ENCODE data around the gene LAMTOR5. TPM values are rescaled to one million over a fixed set of nuclear protein-coding genes. Genes with fewer than 3 reads are reported as not detected.
"Not testable (repeated sequence)": the region's sequence is repeated elsewhere in the genome, so short reads cannot be mapped to it uniquely, and the experiment has no call there.

The LAMTOR5 gene
- polyA plus RNA-seq (2013, experiment 1 of 2; ENCODE audit: insufficient read length): 116 TPM
- 106 TPM for polyA plus RNA-seq (2013, experiment 2 of 2; ENCODE audit: insufficient read length)

GRCh38 chr1:110407260-110408210, at the start of gene LAMTOR5:
LAMTOR5 (minus strand) TSS chr1:110407694; CDS start chr1:110407620, 74 bp downstream.
- DNase-seq: peak; percentile 95

GRCh38 chr1:110457206-110457605, 49.7 kb upstream of the LAMTOR5 start:
- DNase-seq: no peak

GRCh38 chr1:110455151-110455550, 47.7 kb upstream of the LAMTOR5 start:
- no peak for DNase-seq

DNA sequence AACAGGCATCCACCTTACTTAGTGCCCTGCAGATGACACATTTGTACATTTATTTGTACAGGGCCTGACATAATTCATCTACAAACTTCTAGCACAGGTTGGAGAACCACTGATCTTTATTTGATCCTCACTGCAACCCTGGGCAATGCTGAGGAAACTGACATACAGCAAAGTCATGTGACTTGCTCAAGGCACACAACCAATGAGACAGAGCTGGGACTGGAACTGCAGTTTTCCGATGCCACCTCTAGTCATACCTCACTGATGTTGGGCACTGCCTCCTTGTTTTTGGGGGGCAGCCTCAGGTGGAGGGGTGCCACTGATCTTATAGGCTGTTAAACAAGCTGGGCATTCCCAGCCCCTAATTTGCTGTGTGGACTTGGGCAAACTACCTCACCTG, 46.8 kb upstream of the LAMTOR5 start:
- no peak for DNase-seq

DNA sequence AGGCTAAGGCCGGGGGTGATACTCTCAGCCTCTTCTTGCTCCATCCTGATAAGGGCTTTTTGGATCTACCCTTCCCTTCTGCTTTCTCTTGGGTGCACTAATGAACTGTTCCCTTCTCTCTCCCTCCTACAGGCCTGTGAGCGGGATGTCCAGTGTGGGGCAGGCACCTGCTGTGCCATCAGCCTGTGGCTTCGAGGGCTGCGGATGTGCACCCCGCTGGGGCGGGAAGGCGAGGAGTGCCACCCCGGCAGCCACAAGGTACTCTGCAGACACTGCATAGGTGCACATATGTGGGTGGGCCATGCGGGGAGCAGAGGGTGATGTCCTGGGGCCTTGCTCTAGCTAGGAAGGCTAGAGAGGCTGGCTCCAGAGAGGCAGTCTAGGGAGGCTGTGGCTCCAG, 46.3 kb upstream of the LAMTOR5 start:
- no peak for DNase-seq

- DNase-seq: no peak
Observed at GRCh38 chr1:110452330-110452729, 44.8 kb upstream of the LAMTOR5 start.

- no peak for DNase-seq
Observed at GRCh38 chr1:110450929-110451328, 43.4 kb upstream of the LAMTOR5 start, which contains the start of gene PROK1. PROK1 (plus strand) TSS chr1:110451149; CDS start chr1:110451217, 68 bp downstream.

DNA sequence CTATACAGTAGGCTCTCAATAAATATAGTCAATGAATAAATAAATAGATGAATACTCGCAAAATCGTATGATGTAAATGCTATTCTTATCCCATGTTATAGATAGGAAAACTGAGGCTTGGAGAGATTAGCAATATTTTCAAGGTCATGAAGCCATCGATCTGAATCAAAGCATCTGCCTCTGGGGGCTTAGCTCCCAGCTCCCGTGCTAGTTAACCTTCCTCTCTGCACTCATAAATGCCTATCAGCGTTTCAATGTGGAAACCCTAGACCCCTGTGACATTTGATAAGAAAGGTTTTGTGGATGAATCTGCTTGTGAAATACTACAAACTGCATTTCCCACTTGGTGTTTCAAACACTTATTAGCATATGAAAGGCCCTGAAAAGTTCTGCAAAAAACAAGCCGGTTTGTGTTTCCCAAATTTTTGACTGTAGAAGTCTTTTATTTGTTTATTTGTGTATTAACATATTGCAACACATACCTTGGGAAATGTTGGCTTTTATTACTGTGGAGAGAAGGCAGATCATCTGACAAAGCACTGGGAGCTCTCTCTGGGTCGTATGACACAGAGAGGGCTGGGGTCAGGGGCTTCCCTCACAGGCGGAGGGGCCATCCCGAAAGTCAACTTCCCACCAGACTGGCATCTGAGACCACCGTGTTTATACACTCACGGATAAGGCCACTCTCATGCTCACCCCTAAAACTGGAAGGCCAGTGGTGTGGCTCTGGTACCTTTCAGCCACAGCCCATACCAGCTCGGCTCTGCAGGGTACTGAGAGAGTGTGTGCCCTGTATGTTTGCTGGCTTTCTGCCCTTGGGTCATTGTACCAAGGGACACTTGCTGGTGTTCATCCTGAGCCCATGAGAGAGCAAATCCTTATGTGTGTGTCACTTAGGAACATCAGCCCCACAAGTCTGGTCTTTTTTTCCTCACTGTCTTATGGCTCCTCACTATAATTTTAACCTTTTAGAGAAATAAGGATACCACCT, 42.5 kb upstream of the LAMTOR5 start:
- no peak for DNase-seq

- DNase-seq: no peak
Observed at GRCh38 chr1:110444561-110444960, 37.1 kb upstream of the LAMTOR5 start.

DNA sequence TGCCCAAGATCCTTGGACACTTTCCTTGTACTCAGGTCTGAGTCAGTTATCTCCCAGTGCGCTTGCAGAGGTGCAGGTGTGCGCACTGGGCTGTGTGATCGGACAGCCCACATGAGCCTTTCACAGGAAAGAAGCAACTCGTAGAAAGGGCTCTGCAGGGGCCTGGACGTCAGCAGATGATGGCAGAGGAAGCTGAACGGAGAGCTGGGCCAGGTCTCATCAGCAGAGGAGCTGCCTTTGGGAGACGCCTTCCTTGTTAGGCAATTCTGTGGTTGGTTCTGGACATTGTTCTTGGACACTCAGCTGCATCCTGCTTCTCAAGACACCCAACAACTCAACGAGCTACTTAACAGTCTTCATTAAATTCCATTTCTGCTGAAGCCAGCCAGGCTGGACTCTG, 36.0 kb upstream of the LAMTOR5 start:
- no peak for DNase-seq

GRCh38 chr1:110441888-110442287, 34.4 kb upstream of the LAMTOR5 start:
- DNase-seq: no peak

DNA sequence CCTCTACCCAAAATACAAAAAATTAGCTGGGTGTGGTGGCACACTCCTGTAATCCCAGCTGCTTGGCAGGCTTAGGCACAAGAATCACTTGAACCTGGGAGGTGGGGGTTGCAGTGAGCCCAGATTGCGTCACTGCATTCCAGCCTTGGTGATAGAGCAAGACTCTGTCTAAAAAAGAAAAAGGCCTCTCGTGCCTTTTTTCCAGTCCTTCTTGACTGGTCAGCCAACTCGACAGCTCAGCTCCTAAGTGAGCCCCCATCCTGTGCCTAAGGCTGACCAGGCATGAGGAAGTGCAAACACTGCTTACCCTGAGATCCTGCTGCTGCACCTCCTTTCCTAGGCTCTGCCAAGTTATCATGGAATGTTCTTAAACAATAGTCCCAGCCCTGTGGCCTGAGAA, 33.4 kb upstream of the LAMTOR5 start:
- DNase-seq: no peak

GRCh38 chr1:110439873-110440272, 32.4 kb upstream of the LAMTOR5 start:
- not testable (repeated sequence) for DNase-seq

- DNase-seq: no peak
Observed at GRCh38 chr1:110438893-110439292, 31.4 kb upstream of the LAMTOR5 start.

DNA sequence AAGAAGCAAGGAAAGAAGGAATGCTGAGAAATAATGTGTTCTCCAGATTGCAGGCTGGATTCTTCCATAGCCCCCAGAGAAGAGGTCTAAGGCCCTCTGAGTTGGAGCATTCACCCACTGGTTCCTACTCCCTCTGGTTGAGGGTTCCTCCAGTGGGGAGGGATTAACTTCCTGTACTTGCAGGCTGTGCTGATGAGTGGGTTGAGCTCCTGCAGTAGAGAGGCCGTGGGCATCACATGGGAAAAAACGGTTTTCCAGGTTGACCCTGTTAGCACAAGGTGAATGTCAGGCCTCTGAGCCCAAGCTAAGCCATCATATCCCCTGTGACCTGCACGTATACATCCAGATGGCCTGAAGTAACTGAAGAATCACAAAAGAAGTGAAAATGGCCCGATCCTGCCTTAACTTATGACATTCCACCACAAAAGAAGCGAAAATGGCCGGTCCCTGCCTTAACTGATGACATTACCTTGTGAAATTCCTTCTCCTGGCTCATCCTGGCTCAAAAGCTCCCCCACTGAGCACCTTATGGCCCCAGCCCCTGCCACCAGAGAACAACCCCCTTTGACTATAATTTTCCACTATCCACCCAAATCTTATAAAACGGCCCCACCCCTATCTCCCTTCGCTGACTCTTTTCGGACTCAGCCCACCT, 30.3 kb upstream of the LAMTOR5 start:
- DNase-seq: not testable (repeated sequence)

DNA sequence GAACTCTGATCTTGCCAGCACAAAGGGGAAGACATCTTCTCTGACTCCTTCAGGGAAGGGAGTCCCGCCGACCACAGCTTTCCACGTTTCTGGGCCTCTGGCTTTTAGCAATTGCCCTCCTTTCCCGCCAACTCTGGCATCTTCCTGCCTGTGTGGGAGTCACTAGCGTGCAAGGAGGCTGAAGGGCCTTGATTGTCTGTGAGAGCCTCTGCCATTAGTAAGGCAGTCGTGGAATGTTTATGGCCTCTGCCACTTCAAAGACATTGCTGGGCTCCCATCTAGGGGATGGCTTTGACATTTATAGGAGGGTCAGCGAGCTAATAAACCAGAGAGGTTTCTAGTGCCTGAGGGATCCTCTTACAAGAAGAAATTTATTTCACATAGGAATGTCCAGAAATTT, 29.1 kb upstream of the LAMTOR5 start:
- no peak for DNase-seq

- DNase-seq: no peak
Observed at GRCh38 chr1:110434946-110435345, 27.5 kb upstream of the LAMTOR5 start.

GRCh38 chr1:110433803-110434202, 26.3 kb upstream of the LAMTOR5 start:
- DNase-seq: no peak

- DNase-seq: no peak
Observed at GRCh38 chr1:110433213-110433612, 25.7 kb upstream of the LAMTOR5 start.

DNA sequence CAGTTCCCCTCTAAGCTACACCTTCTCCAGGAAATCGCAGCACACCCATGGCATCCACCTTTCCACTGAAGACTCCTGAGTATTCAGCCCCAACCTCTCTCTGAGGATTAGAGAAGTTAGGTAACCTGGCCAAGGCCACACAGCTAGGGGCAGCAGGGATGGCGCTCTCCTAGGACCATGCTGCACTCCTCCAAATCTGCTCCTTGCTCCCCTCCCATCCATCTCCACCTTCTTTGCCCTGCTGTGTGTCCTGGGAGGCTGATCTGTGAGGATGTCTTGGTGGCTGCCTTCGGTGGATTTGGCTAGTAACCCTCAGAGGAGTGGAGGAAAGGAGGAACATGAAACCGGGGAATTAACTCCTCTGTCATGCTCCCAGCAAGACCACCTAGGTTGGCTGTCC, 23.4 kb upstream of the LAMTOR5 start:
- DNase-seq: no peak

DNA sequence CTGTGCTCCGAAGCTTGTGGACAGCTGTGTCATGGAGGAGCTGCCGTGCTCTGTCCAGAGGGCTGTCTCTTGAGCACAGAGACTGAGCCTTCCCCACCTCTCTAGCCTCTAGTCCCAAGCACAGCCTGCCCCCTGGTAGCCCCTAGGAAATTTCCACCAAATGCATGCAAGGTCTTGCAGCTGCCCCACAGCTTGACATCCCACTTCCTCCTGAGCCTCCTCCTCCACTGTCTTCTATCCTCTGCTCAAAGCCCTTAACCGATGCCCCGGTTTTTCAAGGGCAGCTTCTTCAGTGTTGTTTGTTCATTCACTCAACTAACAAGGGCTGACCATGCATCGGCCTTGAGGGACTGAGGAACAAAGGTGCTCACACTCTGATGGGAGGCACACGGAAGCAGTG, 22.9 kb upstream of the LAMTOR5 start:
- no peak for DNase-seq

DNA sequence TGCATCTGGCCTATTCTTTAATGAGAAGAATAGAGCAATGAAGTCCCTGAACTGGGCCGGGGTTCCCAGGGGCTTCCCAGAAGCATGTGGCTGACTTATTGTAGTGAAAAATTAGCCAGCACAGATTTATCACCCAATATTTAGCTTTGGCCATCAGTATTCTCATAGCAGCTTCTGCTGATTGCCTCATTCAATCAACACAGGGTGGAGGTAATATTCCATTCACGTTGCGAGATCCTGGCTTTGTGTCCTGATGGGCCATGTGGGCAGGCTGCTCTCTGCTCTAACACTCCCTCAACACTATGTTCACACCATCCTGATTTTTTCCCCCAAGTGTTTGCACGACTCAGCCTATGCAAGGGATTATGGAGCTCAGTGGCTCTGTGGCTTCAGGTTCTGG, 21.5 kb upstream of the LAMTOR5 start:
- no peak for DNase-seq
